ENCODE measurements around the gene FARS2.

The FARS2 gene

GRCh38 chr6:5706124-5707033 is 445.1 kb downstream of the FARS2 start:
- no peak for DNase-seq

GRCh38 chr6:5707281-5708045 is 446.1 kb downstream of the FARS2 start:
- no peak for DNase-seq

- DNase-seq, result no peak
Observed at GRCh38 chr6:5710516-5710915, 449.2 kb downstream of the FARS2 start.

DNA sequence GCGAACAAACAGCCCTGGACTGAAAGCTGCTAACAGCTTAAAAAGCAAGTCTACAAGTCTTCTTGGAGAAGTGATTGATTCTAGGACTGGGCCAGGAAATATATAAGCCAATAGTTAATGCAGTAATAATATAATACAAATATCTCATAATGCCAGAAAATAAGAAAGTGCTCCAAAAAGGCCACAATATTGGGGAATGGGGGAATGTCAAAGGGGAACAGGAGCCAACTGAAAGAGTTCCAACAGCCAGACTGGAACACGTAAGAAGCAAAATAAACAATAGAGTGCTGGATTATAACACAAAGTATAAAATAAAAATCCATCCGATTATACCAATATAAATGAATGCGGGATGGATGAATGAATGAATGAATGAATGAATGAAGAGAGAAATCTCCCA is 449.6 kb downstream of the FARS2 start:
- no peak for DNase-seq

DNA sequence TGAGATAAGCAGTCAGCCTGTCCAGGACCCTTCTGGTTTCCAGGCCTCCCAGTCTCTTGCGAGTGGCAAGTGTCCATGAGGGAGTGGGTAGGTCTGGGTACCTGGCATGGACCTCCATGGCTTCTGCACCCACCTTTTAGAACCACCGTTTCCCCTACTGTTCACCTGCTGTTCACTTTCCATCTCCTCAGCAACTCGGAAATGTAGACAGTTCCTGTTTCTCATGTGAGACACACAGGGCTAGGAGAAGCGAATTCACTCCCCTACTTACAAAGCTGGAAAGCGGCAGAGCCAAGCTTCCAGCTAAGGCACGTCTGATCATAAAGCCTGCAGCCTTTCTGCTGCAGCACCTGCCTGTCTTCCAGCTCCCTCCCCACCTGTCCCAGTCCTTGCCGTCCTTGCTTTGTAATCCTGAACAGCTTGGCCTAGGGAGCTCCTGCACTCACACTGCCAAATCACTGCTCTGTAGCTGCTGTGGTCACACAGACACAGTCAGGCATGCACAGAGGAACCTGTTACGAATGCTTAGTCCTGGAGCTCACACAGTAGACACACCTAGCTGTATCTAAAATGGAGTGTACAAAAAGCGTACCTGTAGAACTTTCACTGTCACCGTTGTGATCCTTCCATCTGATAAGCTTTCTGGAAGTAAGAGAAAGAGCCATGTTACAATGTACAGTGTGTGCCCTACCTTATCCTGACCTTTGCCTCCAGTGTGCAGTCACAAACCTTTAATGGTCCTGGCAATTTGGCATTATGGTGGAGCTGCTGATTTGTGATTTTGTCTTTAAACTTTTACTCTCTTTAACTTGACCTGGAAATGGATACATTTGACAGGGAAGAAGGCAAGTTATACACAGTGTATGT is 451.3 kb downstream of the FARS2 start:
- no peak for DNase-seq

DNA sequence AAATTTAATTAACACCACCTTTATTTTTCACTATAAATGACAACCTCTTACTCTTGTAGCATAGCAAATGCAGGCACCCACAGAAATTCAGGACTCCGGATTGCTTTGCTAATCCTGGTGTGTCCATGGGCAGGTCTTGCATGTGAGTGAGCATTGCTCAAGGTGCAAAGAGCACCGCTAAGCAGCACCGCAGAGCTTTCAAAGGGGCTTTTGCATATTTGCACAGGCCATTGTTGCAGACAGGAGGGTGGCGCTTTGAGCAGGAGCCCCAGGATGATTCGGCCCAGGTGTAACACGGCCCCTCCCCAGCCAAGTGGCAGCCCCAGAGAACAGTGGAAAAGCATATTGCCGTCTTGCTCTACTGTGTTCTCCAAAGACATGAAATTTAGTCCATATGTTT is 452.2 kb downstream of the FARS2 start:
- no peak for DNase-seq

DNA sequence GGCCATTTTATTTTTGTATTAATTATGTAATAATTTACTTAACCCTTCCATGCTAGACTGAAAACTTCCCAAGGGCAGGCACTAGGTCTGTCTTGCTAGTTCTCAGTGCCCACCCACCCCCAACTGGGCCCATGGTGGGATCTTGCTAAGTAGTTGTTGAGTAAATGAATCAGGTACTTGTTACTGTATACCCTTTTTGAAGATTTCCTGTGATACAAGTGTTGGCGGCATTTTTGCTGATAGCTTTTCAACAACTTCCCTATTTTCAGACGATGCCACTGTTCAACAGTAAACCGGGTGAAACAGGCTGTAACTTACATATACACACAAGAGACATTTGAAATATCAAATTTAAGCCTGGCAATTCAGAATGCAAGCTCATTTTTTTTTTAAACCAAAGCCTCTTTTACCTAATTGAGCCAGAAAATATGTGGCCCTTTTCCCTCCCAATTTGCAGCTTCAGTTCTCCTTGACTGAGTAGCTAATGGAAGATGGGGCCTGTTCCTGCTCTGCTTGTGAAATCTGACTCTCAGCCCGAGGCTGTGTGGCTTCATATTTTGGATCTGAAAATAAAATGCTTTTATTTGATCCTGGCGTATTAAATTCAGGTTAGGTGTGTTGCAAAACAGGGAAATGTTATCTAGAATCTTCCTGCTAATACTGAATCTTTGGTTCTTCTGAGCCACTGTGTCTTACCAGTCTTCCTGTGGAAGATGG is 457.1 kb downstream of the FARS2 start:
- no peak for DNase-seq

- DNase-seq, result no peak
Observed at GRCh38 chr6:5723841-5724691, 462.8 kb downstream of the FARS2 start.

GRCh38 chr6:5724911-5725310 is 463.6 kb downstream of the FARS2 start:
- no peak for DNase-seq

- DNase-seq, result no peak
Observed at GRCh38 chr6:5726976-5727718, 465.8 kb downstream of the FARS2 start.

DNA sequence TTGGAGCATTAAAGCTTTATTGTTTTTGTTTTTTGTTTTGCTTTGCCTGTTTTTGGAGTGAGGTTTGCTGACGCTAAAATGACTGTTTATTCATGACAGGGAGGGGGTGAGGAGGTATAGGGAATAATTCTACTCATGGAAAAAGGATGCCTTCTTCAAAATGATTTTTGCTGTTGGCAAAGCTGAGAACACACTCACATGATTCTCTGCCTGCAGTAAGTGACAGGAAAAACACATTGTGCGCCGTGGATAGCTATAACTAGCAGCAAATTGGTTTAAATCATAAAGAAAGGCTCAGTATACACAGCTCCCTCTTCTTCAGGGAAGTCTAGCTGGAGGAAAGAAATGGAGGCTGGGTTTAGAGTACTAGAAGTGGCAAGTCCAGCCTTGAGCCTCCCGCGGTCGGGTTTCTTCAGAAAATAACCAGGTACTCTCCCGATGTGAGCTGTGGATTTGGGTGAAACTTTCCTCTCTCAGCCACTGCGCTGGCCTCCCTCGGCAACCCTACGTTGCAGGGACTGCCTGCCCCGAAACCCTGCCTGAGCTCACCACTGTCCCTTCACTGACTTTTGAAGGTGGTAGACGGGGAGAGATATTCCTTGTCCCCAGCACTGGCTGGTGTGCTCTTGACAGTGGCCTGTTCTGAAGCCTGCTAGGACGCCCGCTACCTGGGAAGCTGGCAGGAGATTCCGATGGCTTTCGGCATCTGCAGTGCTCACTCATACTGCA is 467.2 kb downstream of the FARS2 start:
- no peak for DNase-seq

GRCh38 chr6:5729080-5729434 is 467.7 kb downstream of the FARS2 start:
- DNase-seq, result no peak

DNA sequence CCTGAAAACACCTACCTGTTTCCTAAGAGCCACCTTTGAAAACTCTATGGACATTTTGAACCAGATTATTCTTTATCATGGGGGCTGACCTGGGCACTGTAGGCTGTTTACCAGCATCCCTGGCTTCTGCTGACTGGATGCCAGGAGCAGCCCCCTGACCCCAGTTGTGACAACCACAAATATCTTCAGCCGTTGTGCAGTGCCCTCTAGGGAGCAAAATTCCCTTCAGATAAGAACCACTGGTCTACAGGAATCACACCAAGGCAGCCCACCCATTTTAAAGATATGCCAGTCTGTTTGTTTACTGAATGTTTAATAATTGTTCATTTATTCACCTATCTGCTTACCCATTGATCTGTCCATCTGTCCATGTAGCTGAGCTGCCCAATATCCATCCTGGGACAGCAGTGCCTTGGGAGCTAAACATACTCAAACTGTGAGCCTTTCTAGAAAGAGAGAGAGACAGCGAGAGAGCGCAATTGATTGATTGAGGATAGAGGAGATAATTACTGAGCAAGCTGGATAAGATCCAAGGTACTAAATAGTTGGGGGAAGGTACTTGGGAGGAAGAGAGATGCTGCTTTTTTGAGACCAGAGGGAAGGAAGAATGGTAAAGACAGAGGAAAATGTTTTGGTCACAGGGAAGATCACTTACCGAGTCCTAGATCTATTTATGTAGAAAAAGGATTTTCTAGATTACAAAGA is 468.7 kb downstream of the FARS2 start:
- DNase-seq, result no peak

DNA sequence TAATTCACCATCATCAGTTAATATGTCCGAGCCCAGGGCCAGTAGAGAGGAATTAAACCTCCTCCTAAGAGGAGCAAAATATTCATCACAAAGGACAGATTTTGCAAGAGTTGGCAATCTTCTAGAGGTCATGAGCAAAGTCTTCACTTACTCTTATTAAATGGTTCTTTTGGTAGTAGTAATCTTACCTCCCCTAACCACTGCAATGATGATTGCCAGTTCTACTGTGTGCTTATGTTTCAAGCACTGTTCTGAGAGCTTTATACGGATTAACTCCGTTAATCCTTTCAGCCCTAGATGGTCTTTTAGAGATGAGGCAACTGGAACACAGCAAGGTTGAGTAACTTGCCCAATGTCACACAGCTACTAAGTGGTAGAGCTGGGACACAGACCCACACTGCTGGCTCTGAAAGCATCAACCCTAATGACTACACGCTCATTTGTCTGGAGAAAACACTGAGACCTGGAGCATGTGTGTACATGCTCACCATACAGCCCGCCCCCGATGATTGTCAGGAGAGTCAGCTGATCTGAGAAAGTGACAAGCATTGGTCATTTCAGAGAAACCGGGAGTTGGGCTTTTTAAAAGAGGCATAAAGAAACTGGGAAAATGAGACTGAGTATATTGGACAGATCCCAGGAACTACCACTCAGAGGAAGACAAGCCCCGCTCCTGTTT is 469.4 kb downstream of the FARS2 start:
- DNase-seq, result no peak

GRCh38 chr6:5731435-5731834 is 470.1 kb downstream of the FARS2 start:
- no peak for DNase-seq

DNA sequence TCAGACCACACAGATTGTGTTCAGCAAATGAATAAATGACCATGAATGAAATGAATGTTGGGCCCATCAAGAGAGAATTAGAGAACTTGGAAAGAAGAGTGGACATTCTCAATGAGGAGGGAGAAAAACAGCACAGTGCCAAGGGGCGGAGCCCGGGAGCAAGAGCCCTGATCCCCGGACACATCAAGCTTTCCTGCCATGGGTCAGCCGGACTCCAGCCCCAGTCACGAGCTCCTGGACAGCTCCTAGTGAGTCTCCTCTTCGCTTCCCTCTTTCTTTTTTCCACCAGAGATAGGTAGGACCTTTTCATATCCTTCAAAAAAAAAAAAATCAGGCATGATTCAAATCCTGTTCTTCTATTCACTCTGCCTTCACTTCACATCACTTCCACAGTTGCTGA is 471.2 kb downstream of the FARS2 start:
- DNase-seq, result no peak

DNA sequence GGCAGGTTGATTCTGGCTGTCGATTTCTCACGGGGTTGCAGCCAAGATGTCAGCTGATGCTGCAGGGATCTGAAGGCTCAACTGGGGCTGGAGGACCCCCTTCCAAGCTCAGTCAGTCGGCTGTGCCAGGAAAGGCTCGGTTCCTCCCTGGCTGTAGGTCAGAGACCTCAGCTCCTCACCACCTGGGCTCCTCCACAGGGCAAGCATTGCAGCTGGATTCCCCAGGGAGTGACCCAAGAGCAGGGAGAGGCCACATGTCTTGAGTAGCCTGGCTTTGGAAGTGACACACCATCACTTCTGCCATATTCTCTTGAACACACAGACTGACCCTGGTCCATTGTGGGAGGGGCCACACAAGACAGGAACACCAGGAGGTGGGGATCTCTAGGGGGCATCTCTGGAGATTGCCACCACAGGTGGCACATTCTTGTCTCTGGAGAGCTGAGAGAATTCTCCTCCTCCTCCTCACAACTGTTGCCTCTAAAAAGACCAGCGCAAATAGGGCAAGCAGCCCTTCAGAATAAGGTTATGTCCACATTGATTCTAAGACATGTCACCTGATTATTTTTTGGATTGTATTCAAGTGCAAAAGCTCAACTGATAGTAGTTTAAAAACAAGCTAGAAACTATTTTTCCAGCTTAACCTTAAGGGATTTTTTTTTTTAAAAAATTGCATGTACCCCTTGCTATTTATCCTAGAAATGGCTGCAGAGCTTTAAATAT is 474.9 kb downstream of the FARS2 start:
- DNase-seq, result no peak

DNA sequence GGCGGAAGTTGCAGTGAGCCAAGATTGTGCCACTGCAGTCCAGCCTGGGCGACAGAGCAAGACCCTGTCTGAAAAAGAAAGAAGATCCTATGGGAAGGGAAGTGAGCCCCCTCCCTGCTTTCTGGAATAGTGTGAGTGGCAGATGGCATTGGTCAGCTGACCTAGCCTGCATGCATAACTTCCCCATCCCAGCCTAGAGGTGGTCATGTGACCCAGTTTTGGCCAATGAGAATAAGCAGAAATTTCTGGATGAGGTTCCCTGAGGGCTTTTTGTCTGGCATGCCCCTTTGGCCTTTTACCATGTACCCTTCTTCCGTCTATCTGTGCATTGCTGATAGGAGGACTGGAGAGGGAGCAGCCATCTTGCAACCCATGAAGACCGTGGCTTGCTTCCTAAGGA is 476.1 kb downstream of the FARS2 start:
- no peak for DNase-seq

All from CD4-positive, alpha-beta T cell treated with Interleukin-4 for 4 hours (primary cell).